HepG2 (cell line): Measurements from ENCODE around the gene NLRC3. TPM values are rescaled to one million over a fixed set of nuclear protein-coding genes. Genes with fewer than 3 reads are reported as not detected.

Experiments
- ATAC-seq: fragments of 200-7000 bp; cut with Tn5 transposase; 3 replicates; pipeline ENCODE4 v1.9.1; 2020; ENCODE audit warnings: mild to moderate bottlenecking, moderate library complexity
- BruUV-seq: library from RNA; stranded (reverse); fragments of 400-500 nt; replicated peaks from 2 replicates; lab custom pipeline; 2021; lab: Mats Ljungman, UMichigan
- CTCF ChIA-PET: fragments of 300-600 bp; formaldehyde crosslinking; extraction: SDS; loops from one replicate; lab custom pipeline; 2021; ENCODE audit warnings: low total read pairs, inconsistent platforms, low intra/inter-chr PET ratio; lab: Yijun Ruan, JAX
- POLR2A ChIA-PET: fragments of 350-600 bp; sonication (Branson Sonifier 250); formaldehyde crosslinking; loops from one replicate; lab custom pipeline; 2020; ENCODE audit warnings: antibody characterized with exemption, inconsistent platforms; lab: Yijun Ruan, JAX
- DNase-seq: peaks from one replicate; pipeline ENCODE4 v3.0.0-alpha.2; 2015; ENCODE audit warnings: low spot score
- FAIRE-seq: peaks from 3 replicates; lab custom pipeline; 2011; peaks lifted over from hg19 to GRCh38; lab: Jason Lieb, UNC
- H2AFZ ChIP-seq: one replicate; pipeline ENCODE4 v1.6.1; 2011; ENCODE audit warnings: low read length, inconsistent platforms
- H3K27ac ChIP-seq: fragments of 300-600 bp; 3 replicates; pipeline ENCODE4 v1.8.0; 2011; ENCODE audit warnings: mixed run types, mild to moderate bottlenecking, mixed read lengths, low read length, inconsistent platforms; ENCODE audit not compliant: insufficient read depth; ENCODE audit errors: extremely low read length
- H3K27me3 ChIP-seq, 2 experiments: fragments of 200-600 bp in 1 of 2; 2 replicates in 1 of 2; 3 replicates in 1 of 2; pipeline versions ENCODE4 v1.6.0 to v1.8.0; 2011; ENCODE audit warnings: low read length in 2 of 2, mild to moderate bottlenecking in 2 of 2, moderate library complexity in 2 of 2, inconsistent platforms in 1 of 2; ENCODE audit not compliant: insufficient read depth in 2 of 2, control insufficient read depth in 1 of 2
- H3K36me3 ChIP-seq, 2 experiments: fragments of 200-600 bp in 1 of 2; replicated peaks in 1 of 2; 2 replicates in 1 of 2; 3 replicates in 1 of 2; pipeline versions ENCODE4 v1.5.1 to v1.8.0; 2011; ENCODE audit warnings: low read length in 2 of 2, inconsistent platforms in 1 of 2; ENCODE audit not compliant: insufficient read depth in 2 of 2, control insufficient read depth in 1 of 2
- H3K4me1 ChIP-seq: 2 replicates; pipeline ENCODE4 v1.5.1; 2012; ENCODE audit warnings: low read length, inconsistent platforms; ENCODE audit not compliant: insufficient read depth
- H3K4me2 ChIP-seq: 2 replicates; pipeline ENCODE4 v1.6.0; 2011; ENCODE audit warnings: low read depth, low read length, inconsistent platforms
- H3K4me3 ChIP-seq, 3 experiments: fragments of 200-600 bp in 1 of 3; sonication (generic), shearing (Covaris generic) in 1 of 3; replicated peaks in 1 of 3; 2 replicates each; pipeline ENCODE4 v1.5.1; 2011 to 2016; ENCODE audit warnings: low read length in 3 of 3, inconsistent platforms in 2 of 3, low read depth in 2 of 3, mild to moderate bottlenecking in 2 of 3, control low read depth in 1 of 3, mixed read lengths in 1 of 3; ENCODE audit not compliant: insufficient read depth in 1 of 3
- H3K79me2 ChIP-seq: one replicate; pipeline ENCODE4 v1.6.1; 2011; ENCODE audit warnings: low read length, inconsistent platforms; ENCODE audit not compliant: insufficient read depth
- H3K9ac ChIP-seq: 2 replicates; pipeline ENCODE4 v1.6.0; 2011; ENCODE audit warnings: mild to moderate bottlenecking, low read depth, low read length, inconsistent platforms; ENCODE audit not compliant: insufficient read depth
- H3K9me3 ChIP-seq: 2 replicates; pipeline ENCODE4 v1.5.1; 2012; ENCODE audit warnings: mild to moderate bottlenecking, low read length
- H4K20me1 ChIP-seq: 2 replicates; pipeline ENCODE4 v1.6.0; 2011; ENCODE audit warnings: inconsistent platforms, mild to moderate bottlenecking, low read length, moderate library complexity; ENCODE audit not compliant: insufficient read depth
- FOXO4 ChIP-seq: sonication (generic); formaldehyde crosslinking; conservative IDR thresholded peaks from 2 replicates; pipeline ENCODE4 v1.8.1; 2023; ENCODE audit warnings: missing genetic modification reagents
- GLMP ChIP-seq: sonication (generic); formaldehyde crosslinking; IDR thresholded peaks from 2 replicates; pipeline ENCODE4 v1.9.0; 2021; ENCODE audit warnings: missing genetic modification reagents, mild to moderate bottlenecking, borderline replicate concordance
- MEIS2 ChIP-seq: sonication (generic); formaldehyde crosslinking; IDR thresholded peaks from 2 replicates; pipeline ENCODE4 v1.9.0; 2021; ENCODE audit warnings: mild to moderate bottlenecking, missing genetic modification reagents
- NR2C2 ChIP-seq: sonication (generic); formaldehyde crosslinking; IDR thresholded peaks from 2 replicates; pipeline ENCODE4 v1.4.0; 2020; ENCODE audit warnings: missing genetic modification reagents, mild to moderate bottlenecking, moderate library complexity, borderline replicate concordance
- ZBTB43 ChIP-seq: sonication (generic); formaldehyde crosslinking; conservative IDR thresholded peaks from 2 replicates; pipeline ENCODE4 v1.4.0; 2020; ENCODE audit warnings: missing genetic modification reagents
- ZBTB7A ChIP-seq: sonication (generic); formaldehyde crosslinking; IDR thresholded peaks from 2 replicates; pipeline ENCODE4 v1.8.0; 2022; ENCODE audit warnings: mild to moderate bottlenecking, missing genetic modification reagents
- ZBTB8A ChIP-seq: sonication (generic); formaldehyde crosslinking; IDR thresholded peaks from 2 replicates; pipeline ENCODE4 v1.4.0; 2020; ENCODE audit warnings: mild to moderate bottlenecking, low read depth, missing genetic modification reagents, borderline replicate concordance
- ZNF318 ChIP-seq: sonication (generic); formaldehyde crosslinking; IDR thresholded peaks from 2 replicates; pipeline ENCODE4 v1.4.0; 2020; ENCODE audit warnings: mild to moderate bottlenecking, missing genetic modification reagents
- WGBS: methylation state at CpG from one replicate; pipeline ENCODE4 v1.1.6; 2017; ENCODE audit warnings: low lambda C conversion rate; 5-methylcytosine and 5-hydroxymethylcytosine counted together
- in situ Hi-C: cut with HindIII; loops from 2 replicates; pipeline ENCODE4 v1.10.0; 2017; ENCODE audit warnings: low pct_unique_long_range_greater_than_20kb; ENCODE audit not compliant: extremely low pct_ligation_motif_present
- intact Hi-C: fragments of 100-400 bp; cut with micrococcal nuclease; formaldehyde crosslinking; loops from one replicate; pipeline ENCODE4 v1.10.0; 2022; ENCODE audit not compliant: unreplicated experiment
- polyA plus RNA-seq, 8 experiments: library from polyadenylated mRNA; depleted of rRNA in 3 of 8; stranded (reverse) in 7 of 8; unstranded in 1 of 8; fragments of >200 nt; fragmentation: Illumina TruSeq in 4 of 8; extraction: Trizol in 4 of 8; gene quantifications; 2 replicates each; pipeline versions ENCODE4 v1.2.1 to v1.2.3, GENCODE V29; 2011 to 2016; ENCODE audit warnings: low read depth in 4 of 8, missing spikeins in 1 of 8, mixed read lengths in 1 of 8; ENCODE audit not compliant: insufficient read depth in 1 of 8
- total RNA-seq, 5 experiments: library from RNA; depleted of rRNA; stranded (reverse); fragments of >200 nt; fragmentation: Illumina TruSeq; extraction: Trizol; gene quantifications; 2 replicates each; pipeline ENCODE4 v1.2.3, GENCODE V29; 2016; ENCODE audit warnings: low read depth in 1 of 5

The NLRC3 gene
- total and polyA plus RNA-seq, 2 of the 13 experiments (the other 11 are each of a cell fraction or from before 2014, with no cell fraction given): not detected

- TF ChIP-seq ZBTB43 (CRISPR knock-in tag) (no peak), GLMP (no peak)
Observed at GRCh38 chr16:3602320-3602653, 25.1 kb upstream of the NLRC3 start (continued).

GRCh38 chr16:3601614-3602319 is 24.6 kb upstream of the NLRC3 start:
- H3K79me2 ChIP-seq: no peaks in the 10 kb centered on the region
- intact Hi-C loops: no loop called here
- peaks cover 28% of the 10 kb centered on the region for H3K4me1 ChIP-seq
- CTCF ChIA-PET: no interaction called here
- H3K4me2 ChIP-seq: no peak overlapping the region
- H3K9ac ChIP-seq: no peak overlapping the region
- POLR2A ChIA-PET: no interaction called here
- no peaks in the 10 kb centered on the region for H3K27me3 ChIP-seq
- 82% methylated on average over 13 of the region's 13 CpGs for WGBS
- H3K27ac ChIP-seq: no peak overlapping the region
- ATAC-seq (no peak), FAIRE-seq (no peak), DNase-seq (no peak)
- no peak overlapping the region for H3K4me3 ChIP-seq
- in situ Hi-C loops: no loop called here
- BruUV-seq: no TSS peak
- peaks cover 6% of the 10 kb centered on the region for H3K9me3 ChIP-seq
- H3K36me3 ChIP-seq: peaks cover 0 to 7% of the 10 kb centered on the region in 2 experiments; a peak in 1 of 5 replicates
- no peak overlapping the region for H2AFZ ChIP-seq
- H4K20me1 ChIP-seq: no peaks in the 10 kb centered on the region
- TF ChIP-seq ZNF318 (no peak), ZBTB7A (CRISPR knock-in tag) (no peak), ZBTB8A (CRISPR knock-in tag) (no peak), NR2C2 (no peak), FOXO4 (CRISPR knock-in tag) (no peak), MEIS2 (CRISPR knock-in tag) (no peak)
